MM.1S (cell line): ENCODE measurements around the gene COL20A1.

Experiments used
- EZH2 ChIP-seq: fragments of 300-600 bp; sonication (generic); optimal IDR thresholded peaks from 2 replicates; pipeline ENCODE3; 2017; ENCODE audit warnings: low read depth, mild to moderate bottlenecking, antibody characterized with exemption, low read length, mixed read lengths
- EZH2phosphoT487 ChIP-seq: fragments of 300-600 bp; sonication (generic); IDR thresholded peaks from 2 replicates; pipeline ENCODE4 v1.6.1; 2018; ENCODE audit warnings: antibody characterized with exemption, low read length
- TF ChIP-seq, protein P1 (sequence below): fragments of 300-600 bp; sonication (generic); IDR thresholded peaks from 2 replicates; pipeline ENCODE4 v1.5.1; 2016; ENCODE audit warnings: antibody characterized with exemption, low read length, mixed read lengths

GRCh38 chr20:63335711-63336110, 42.7 kb downstream of the COL20A1 start:
- TF ChIP-seq EZH2, result no peak
- TF ChIP-seq, protein P1, sequence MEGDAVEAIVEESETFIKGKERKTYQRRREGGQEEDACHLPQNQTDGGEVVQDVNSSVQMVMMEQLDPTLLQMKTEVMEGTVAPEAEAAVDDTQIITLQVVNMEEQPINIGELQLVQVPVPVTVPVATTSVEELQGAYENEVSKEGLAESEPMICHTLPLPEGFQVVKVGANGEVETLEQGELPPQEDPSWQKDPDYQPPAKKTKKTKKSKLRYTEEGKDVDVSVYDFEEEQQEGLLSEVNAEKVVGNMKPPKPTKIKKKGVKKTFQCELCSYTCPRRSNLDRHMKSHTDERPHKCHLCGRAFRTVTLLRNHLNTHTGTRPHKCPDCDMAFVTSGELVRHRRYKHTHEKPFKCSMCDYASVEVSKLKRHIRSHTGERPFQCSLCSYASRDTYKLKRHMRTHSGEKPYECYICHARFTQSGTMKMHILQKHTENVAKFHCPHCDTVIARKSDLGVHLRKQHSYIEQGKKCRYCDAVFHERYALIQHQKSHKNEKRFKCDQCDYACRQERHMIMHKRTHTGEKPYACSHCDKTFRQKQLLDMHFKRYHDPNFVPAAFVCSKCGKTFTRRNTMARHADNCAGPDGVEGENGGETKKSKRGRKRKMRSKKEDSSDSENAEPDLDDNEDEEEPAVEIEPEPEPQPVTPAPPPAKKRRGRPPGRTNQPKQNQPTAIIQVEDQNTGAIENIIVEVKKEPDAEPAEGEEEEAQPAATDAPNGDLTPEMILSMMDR, result no peak
- TF ChIP-seq EZH2phosphoT487, result no peak
